Chondrocyte (in vitro differentiated cells): Measurements from ENCODE around the gene ULK4. TPM values are rescaled to one million over a fixed set of nuclear protein-coding genes. Genes with fewer than 3 reads are reported as not detected.
A peak's percentile ranks its signal among the peaks of the same experiment; 100 is the strongest.

Experiments
- DNase-seq: peaks from one replicate; pipeline ENCODE4 v3.0.0; 2021; ENCODE audit warnings: mixed read lengths, low spot score
- H3K27ac Mint-ChIP-seq: one replicate; pipeline ENCODE4 v1.8.0; 2021; ENCODE audit warnings: mild to moderate bottlenecking, moderate library complexity, mixed read lengths; ENCODE audit not compliant: unreplicated experiment
- H3K27me3 Mint-ChIP-seq: 2 replicates; pipeline ENCODE4 v1.8.0; 2021; ENCODE audit warnings: low read depth, mixed read lengths
- H3K36me3 Mint-ChIP-seq: 2 replicates; pipeline ENCODE4 v1.8.0; 2021; ENCODE audit warnings: low read depth, mixed read lengths
- H3K4me1 Mint-ChIP-seq: 2 replicates; pipeline ENCODE4 v1.8.0; 2021; ENCODE audit warnings: low read depth, mild to moderate bottlenecking, mixed read lengths
- H3K4me3 Mint-ChIP-seq: one replicate; pipeline ENCODE4 v1.8.0; 2021; ENCODE audit warnings: mild to moderate bottlenecking, moderate library complexity, mixed read lengths; ENCODE audit not compliant: unreplicated experiment
- H3K9me3 Mint-ChIP-seq: 2 replicates; pipeline ENCODE4 v1.8.0; 2021; ENCODE audit warnings: low read depth, mixed read lengths
- CTCF ChIP-seq: fragments of 200-600 bp; sonication (generic); IDR thresholded peaks from 2 replicates; pipeline ENCODE4 v1.5.0; 2021; ENCODE audit warnings: antibody characterized with exemption, mild to moderate bottlenecking, moderate library complexity
- total RNA-seq: library from RNA; stranded (reverse); gene quantifications from 3 replicates; pipeline ENCODE4 v1.2.1, GENCODE V29; 2021

Gene ULK4
- total RNA-seq, 1 donor from 2014 or later: 9.1 TPM

DNA sequence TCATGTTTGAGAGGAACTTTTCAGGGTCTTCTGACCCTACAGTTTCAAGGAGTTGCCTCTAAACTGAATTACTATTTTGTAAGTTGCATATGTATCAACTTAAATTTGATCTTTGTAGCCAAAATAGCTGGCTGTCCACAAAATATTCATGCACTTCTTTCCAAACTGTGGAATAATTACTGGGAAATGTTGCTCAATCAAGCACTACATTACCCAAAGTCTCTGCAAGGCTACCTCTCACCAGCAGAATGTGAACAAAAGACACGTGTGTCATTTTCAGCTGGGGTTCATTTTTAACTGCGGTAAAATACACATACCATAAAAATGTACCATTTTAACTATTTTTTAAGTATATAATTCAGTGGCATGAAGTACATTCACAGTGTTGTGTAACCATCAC is 442.2 kb downstream of the ULK4 start:
- Mint-ChIP-seq H3K36me3 (peaks cover 3% of the 10 kb centered on the region), H3K4me3 (no peak overlapping the region), H3K4me1 (no peaks in the 10 kb centered on the region), H3K9me3 (peaks cover 8% of the 10 kb centered on the region), H3K27me3 (no peaks in the 10 kb centered on the region), H3K27ac (no peak overlapping the region)
- no peak for DNase-seq
- no peak for TF ChIP-seq CTCF

GRCh38 chr3:41518626-41519025 is 443.3 kb downstream of the ULK4 start:
- Mint-ChIP-seq H3K9me3 (peaks cover 8% of the 10 kb centered on the region), H3K27ac (no peak overlapping the region), H3K27me3 (no peaks in the 10 kb centered on the region), H3K36me3 (peaks cover 6% of the 10 kb centered on the region), H3K4me3 (no peak overlapping the region), H3K4me1 (no peaks in the 10 kb centered on the region)
- TF ChIP-seq CTCF: no peak
- no peak for DNase-seq

- Mint-ChIP-seq H3K9me3 (peaks cover 35% of the 10 kb centered on the region), H3K36me3 (peaks cover 17% of the 10 kb centered on the region), H3K4me3 (no peak overlapping the region), H3K27ac (peak overlapping the region; percentile 84), H3K4me1 (peaks cover 34% of the 10 kb centered on the region), H3K27me3 (no peaks in the 10 kb centered on the region)
- peak; percentile 21 for TF ChIP-seq CTCF
- DNase-seq: no peak
These were observed 453.7 kb downstream of the ULK4 start for GRCh38 chr3:41508063-41508696.

- DNase-seq: no peak
- peaks cover 15% of the 10 kb centered on the region for H3K36me3 Mint-ChIP-seq
- peaks cover 37% of the 10 kb centered on the region for H3K4me1 Mint-ChIP-seq
- H3K27me3 Mint-ChIP-seq: no peaks in the 10 kb centered on the region
- peaks cover 33% of the 10 kb centered on the region for H3K9me3 Mint-ChIP-seq
- no peak for TF ChIP-seq CTCF
- peak overlapping the region; percentile 84 for H3K27ac Mint-ChIP-seq
- no peak overlapping the region for H3K4me3 Mint-ChIP-seq
These were observed 454.4 kb downstream of the ULK4 start for GRCh38 chr3:41507336-41508062.

DNA sequence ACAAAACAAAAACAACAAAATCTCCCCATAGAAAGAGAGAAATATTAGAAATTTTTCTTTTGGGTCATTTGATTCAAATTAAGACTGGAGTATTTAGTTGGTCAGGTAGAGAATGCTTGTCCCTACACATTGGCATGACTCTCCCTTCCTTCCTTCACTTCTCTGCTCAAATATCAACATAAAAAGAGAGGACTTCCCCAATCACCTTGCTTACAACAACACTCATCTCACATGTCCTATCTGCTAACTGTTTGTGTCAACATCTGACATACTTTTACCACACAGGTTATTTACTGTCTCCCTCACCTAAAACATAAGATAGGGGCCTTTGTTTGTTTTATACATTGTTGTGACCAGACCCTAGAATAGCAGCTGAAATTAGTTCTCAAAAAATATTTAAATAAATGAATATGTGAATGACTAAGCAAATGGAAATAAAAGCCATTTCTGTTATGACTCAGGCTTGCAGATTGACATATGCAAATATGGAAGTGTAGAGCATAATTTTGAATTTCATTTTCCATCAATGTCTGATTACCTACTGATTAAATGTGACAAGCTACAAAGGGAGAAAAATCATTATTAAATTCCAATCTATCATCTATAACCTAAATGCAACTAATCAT is 457.8 kb downstream of the ULK4 start:
- peaks cover 13% of the 10 kb centered on the region for H3K9me3 Mint-ChIP-seq
- H3K4me1 Mint-ChIP-seq: peaks cover 46% of the 10 kb centered on the region
- no peak for DNase-seq
- H3K4me3 Mint-ChIP-seq: no peak overlapping the region
- no peaks in the 10 kb centered on the region for H3K27me3 Mint-ChIP-seq
- H3K36me3 Mint-ChIP-seq: peaks cover 7% of the 10 kb centered on the region
- H3K27ac Mint-ChIP-seq: no peak overlapping the region
- TF ChIP-seq CTCF: no peak
